Measurements from ENCODE around the gene ADM2. TPM values are rescaled to one million over a fixed set of nuclear protein-coding genes. Genes with fewer than 3 reads are reported as not detected.

Gene ADM2
- total RNA-seq, 1 experiment from 2014 or later: not detected

DNA sequence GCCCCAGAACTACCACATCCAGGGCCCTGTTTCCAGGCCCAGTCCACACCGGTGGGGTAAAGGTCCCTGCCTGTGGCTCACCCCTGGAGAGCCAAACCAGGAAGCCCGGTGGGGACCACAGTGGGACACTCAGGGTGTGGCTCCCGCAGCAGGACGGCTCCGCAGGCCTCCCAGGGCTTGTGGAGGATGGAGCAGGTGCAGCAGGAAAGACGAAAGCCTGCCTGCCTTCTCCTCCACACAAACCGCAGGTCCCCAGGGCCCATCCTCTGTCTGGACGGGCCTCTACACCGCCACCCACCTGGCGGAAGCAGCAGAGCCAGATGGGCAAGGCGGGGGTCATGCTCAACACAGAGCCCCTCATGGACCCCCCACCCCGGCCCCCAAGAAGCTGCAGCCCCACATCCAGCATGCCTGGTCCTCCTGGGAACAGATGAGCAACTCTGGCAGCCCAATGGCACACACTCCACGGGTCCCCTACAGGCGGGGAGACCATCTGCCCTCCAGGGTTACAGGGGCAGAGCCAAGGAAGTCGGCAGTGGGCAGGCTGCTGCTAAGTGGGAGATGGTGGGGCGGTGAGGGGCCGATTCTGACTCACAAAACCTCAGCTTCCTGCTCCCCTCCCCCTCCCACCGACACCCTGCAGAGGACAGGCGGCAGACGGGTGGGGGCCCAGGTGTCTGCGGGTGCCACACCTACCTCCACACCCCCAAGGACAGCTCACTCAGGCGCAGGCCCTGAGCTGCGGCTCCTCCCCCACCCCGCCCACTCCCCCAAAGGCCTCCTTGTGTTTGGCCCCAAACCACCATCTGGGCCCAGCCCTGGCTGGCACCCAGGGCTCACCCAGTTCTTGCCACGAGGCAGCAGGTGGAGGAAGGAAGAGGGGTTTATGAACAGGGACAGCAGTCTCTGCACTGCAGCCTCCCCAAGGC lies 11.7 kb upstream of the ADM2 start:
- DNase-seq: peak; percentile 47 to 58

DNA sequence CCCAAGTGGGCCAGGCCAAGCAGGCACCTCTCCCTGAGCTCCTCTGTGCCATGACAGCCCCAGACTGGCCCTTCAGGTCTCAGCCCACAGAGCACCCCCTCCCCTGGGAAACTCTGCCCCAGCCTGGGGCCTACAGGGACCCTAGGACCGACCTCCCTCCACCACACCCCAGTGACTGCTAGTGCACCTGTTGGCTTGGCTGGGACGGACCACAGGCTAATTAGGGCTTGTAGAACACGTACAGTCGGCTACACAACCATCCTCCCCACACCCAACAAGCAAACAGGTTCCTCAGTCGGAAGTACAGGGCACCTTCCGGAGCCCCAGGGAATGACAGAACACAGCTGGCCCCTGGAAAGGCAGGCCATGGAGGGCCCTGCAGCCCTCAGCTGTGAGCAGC lies 10.9 kb upstream of the ADM2 start:
- Histone ChIP-seq H3K4me3 (no peak overlapping the region), H3K4me1 (peaks cover 33% of the 10 kb centered on the region), H3K9me3 (replicated peaks) (no peaks in the 10 kb centered on the region), H3K27me3 (no peaks in the 10 kb centered on the region), H3K27ac (no peak overlapping the region), H3K36me3 (peaks cover 27% of the 10 kb centered on the region)
- peak in 1 of 2 experiments; percentile 41 for DNase-seq

More for the DNA sequence above, 11.7 kb upstream of the ADM2 start:
- Histone ChIP-seq H3K4me3 (no peak overlapping the region), H3K9me3 (replicated peaks) (no peaks in the 10 kb centered on the region), H3K36me3 (peaks cover 35% of the 10 kb centered on the region), H3K4me1 (peaks cover 31% of the 10 kb centered on the region), H3K27me3 (no peaks in the 10 kb centered on the region), H3K27ac (no peak overlapping the region)

DNA sequence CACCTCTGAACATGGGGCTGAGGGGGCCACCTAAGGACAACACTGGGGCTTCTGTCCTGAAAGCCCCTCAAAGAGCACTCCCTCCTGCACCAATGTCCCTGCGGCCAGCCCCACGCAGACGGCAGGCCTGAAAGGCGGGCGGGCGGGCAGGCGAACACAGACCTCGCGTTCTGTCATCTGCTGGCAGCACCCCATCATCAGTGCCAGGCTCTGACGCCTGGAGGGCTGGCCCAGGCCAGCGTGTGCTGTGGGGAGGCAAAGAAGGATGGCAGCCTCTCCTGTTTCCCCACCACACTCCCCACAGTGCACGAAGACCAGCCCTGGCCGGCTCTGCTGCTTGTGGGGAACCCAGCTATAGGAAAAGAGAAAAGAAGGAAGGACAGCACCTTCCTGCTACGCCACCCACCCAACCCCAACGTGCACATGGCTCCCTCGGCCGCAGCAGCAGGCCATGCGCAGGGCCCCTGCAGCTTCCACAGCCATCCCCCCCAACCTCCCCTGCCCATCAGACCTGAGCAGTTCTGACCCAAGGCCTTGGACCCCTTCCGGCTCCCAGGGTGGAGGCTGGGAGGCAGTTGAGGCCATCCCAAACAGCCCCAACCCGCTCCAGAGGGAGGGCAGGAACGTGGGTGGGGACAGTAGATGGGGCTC lies 10.0 kb upstream of the ADM2 start:
- DNase-seq: no peak
- Histone ChIP-seq H3K27ac (no peak overlapping the region), H3K4me1 (peaks cover 33% of the 10 kb centered on the region), H3K27me3 (no peaks in the 10 kb centered on the region), H3K9me3 (replicated peaks) (no peaks in the 10 kb centered on the region), H3K36me3 (peaks cover 19% of the 10 kb centered on the region), H3K4me3 (no peak overlapping the region)

DNA sequence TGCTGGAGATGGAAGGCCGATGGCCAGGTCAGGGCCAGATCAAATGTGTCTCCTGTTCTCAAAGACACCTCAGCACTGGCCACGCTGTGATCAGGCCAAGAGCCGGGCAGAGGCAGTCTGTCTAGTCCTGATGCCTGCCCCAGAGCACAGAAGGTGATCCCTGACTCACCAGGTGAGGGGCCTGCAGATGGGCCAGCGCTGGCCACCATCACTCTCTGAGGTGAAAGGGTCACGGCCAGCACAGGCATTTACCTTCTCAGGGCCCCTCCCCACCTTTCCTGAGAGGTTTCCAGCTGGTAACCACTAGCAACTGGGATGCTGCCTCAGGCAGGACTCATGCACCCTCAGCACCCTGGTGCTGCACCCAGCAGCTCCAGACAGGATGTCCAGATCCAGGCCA lies 9.4 kb upstream of the ADM2 start:
- Histone ChIP-seq H3K36me3 (peaks cover 12% of the 10 kb centered on the region), H3K27me3 (no peaks in the 10 kb centered on the region), H3K27ac (no peak overlapping the region), H3K9me3 (replicated peaks) (no peaks in the 10 kb centered on the region), H3K4me1 (peaks cover 35% of the 10 kb centered on the region), H3K4me3 (no peak overlapping the region)
- no peak for DNase-seq

DNA sequence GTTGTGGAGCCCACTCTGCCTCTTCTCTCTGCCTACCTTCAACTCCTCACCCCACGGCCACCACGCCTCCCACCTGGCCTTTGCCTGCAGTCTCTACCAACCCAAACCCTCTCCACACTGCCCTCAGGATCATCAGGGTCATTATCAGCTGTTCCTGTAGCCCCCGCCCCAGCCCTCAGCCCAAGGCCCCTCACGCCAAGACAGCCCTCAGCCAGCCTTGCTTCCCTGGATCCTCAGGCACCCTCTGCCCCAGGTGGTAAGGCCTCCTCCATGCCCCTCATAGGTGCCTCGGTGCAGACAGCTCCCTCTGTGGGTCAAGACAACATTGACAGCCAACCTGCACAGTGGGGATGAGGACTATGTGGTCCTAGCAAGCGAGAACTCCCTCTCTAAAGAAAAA lies 8.3 kb upstream of the ADM2 start:
- Histone ChIP-seq H3K36me3 (peaks cover 5% of the 10 kb centered on the region; the same call in 1 of the 2 replicates), H3K9me3 (replicated peaks) (no peaks in the 10 kb centered on the region), H3K27me3 (no peaks in the 10 kb centered on the region), H3K27ac (no peak overlapping the region), H3K4me3 (no peak overlapping the region), H3K4me1 (peaks cover 40% of the 10 kb centered on the region)
- peak in 1 of 2 experiments; percentile 59 for DNase-seq

DNA sequence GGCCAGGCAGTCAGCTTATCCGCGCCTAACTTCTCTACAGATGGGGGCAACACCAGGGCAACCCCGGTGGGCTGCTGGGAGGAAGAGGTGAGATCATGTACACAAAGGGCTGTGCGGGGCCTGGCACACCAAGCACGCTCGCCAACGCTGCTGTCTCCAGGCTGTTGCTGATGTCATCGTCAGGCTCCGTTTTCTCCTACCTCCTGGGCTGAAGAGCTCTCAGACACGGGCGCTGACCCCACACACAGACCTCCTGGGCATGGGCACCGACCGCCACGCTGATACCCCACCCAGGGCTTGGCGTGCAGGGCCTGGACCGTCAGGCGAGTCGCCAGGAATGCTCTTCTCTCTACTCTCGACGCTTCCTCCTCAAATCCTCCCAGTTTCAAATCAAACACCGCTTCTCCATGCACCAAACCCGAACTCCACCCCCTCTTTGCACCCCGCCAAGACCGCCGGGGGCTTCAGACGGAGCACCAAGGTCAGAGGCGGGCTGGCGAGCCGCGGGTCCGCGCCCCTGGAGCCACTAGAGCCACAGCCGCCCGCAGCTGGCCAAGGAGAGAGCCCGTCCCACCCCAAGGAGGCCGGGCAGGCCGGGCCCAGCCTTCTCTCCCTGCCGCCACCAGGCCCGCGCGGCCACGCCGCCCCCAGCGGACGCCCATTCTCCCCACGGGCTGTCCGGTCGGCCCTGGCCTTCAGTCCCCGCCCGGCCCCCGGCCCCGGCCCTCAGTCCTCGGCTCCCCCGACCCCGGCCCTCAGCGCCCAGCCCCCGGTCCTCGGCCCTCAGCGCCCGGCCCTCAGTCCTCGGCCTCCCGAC lies 7.3 kb upstream of the ADM2 start:
- no peak overlapping the region; the same call in 1 of the 2 replicates for H3K27ac ChIP-seq
- DNase-seq: peak; percentile 51 to 57

DNA sequence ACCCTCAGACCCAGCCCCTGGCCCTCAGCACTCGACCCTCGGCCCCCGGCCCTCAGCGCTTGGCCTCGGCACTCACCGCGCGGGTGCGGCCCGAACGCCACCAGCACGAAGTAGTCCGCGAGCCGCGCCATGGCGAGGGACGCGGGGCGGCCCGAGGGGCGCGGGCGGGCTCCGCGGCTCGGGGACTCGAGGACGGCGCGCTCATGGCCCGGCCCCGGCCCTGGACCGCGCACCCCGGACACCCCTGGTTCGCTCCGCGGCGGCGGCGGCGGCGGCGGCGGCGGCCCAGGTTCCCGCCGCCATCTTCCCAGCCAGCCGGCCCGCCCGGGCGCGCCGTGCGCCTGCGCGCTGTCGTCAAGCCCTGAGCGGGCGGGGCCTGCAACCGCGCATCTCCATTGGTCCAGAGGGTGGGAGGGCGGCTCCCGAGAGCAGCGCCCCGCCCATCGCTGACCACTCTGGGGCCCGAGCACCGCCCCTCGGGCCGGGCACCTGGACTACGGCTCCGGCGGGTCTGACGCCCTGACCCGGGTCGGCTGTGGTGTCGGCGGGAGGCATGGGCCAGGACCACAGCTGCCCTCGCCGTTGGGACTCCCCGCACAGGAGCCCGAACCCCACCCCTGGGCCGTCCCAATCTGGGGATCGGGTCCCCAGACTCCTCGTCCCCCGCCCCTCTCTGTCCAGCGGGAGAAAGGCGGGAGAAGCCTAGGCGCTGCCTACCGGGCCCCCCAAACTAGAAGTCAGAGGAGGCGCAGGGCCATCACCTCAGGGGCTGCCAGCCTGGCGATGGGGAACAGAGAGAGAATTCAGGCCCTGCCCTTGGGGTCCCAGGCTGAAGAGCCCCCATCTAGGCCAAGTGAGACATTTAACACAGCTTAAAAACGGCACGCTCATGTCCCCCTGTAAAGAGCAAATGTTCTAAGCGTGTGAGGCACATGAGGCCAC lies 6.4 kb upstream of the ADM2 start, which contains the start of gene SBF1:
Gene SBF1 (minus strand): TSS at position 326 of the 942 bp plus-strand sequence. CDS start 195 bp downstream, at position 131.
- no peaks in the 10 kb centered on the region for H3K27me3 ChIP-seq
- no peak within 1 kb of the TSS; the same call in 1 of the 2 replicates for H3K27ac ChIP-seq
- peak within 1 kb of the TSS; percentile 65 for H3K4me3 ChIP-seq
- H3K36me3 ChIP-seq: peaks cover 4% of the 10 kb centered on the region; the same call in 1 of the 2 replicates
- H3K9me3 ChIP-seq (replicated peaks): no peaks in the 10 kb centered on the region
- peaks cover 32% of the 10 kb centered on the region for H3K4me1 ChIP-seq
- peak; percentile 94 to 97 for DNase-seq

More for the DNA sequence above, 7.3 kb upstream of the ADM2 start:
- Histone ChIP-seq H3K36me3 (peaks cover 4% of the 10 kb centered on the region; the same call in 1 of the 2 replicates), H3K4me3 (peak overlapping the region; percentile 65), H3K4me1 (peaks cover 41% of the 10 kb centered on the region), H3K27me3 (no peaks in the 10 kb centered on the region), H3K9me3 (replicated peaks) (no peaks in the 10 kb centered on the region)

DNA sequence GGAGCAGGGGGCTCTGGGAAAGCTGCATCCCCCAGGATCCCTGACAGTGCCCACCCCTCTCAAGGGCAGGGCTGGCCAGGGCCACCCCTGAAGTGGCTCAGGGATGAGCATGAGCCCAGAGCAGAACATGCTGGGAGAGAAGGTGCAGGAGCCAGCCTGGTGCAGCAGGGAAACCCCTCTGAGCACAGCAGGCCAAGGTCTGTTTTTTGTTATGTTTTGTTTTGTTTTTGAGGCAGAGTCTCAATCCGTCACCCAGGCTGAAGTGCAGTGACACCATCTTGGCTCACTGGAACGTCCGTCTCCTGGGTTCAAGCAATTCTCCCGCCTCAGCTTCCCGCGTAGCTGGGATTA lies 5.7 kb upstream of the ADM2 start:
- no peak for DNase-seq
- Histone ChIP-seq H3K4me1 (peaks cover 25% of the 10 kb centered on the region), H3K27me3 (no peaks in the 10 kb centered on the region), H3K27ac (no peak overlapping the region), H3K4me3 (peak overlapping the region; percentile 65), H3K36me3 (peaks cover 4% of the 10 kb centered on the region; the same call in 1 of the 2 replicates), H3K9me3 (replicated peaks) (no peaks in the 10 kb centered on the region)

DNA sequence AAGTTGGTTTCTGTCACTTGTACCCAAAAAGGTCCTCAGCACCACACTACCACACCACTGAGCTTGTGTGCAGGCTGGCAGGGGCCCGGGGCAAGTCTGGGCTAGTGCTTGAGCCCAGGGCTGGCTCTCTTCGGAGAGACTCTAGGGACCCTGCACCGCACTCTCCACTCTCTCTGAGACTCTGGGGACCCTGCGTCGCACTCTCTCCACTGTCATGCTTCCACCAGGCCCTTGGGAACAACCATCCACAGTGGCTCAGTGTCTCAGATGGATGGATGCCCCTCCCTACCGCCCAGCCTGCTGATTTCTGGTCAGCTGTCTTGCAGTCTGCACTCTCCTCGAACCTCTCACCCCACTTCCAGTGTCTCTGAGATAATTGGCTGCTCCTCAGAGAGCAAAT lies 4.5 kb upstream of the ADM2 start:
- Histone ChIP-seq H3K4me3 (no peak overlapping the region), H3K36me3 (peaks cover 4% of the 10 kb centered on the region; the same call in 1 of the 2 replicates), H3K27me3 (no peaks in the 10 kb centered on the region), H3K4me1 (peaks cover 21% of the 10 kb centered on the region), H3K27ac (no peak overlapping the region), H3K9me3 (replicated peaks) (no peaks in the 10 kb centered on the region)
- peak in 1 of 2 experiments; percentile 57 for DNase-seq

DNA sequence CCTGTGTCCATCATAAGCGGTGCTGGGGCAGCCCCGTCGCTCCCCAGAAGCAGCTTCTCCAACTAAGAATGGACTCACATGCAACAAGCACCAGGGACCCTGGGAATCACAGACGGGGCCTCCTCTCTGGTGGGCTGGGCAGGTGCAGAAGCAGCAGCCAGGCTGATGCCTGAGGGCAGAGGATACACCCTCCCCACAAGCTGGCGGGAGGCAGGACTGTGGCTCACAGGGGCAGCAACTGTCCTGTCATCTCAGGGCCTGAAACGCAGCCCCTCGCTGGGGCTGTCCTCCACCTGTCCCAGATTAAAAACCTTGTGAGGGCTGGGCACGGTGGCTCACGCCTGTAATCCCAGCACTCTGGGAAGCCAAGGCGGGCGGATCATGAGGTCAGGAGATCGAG lies 3.4 kb upstream of the ADM2 start:
- H3K36me3 ChIP-seq: peaks cover 4% of the 10 kb centered on the region; the same call in 1 of the 2 replicates
- peak; percentile 94 to 96 for DNase-seq
- H3K9me3 ChIP-seq (replicated peaks): no peaks in the 10 kb centered on the region
- no peaks in the 10 kb centered on the region for H3K27me3 ChIP-seq
- no peak overlapping the region for H3K27ac ChIP-seq
- H3K4me3 ChIP-seq: no peak overlapping the region
- H3K4me1 ChIP-seq: peaks cover 21% of the 10 kb centered on the region

DNA sequence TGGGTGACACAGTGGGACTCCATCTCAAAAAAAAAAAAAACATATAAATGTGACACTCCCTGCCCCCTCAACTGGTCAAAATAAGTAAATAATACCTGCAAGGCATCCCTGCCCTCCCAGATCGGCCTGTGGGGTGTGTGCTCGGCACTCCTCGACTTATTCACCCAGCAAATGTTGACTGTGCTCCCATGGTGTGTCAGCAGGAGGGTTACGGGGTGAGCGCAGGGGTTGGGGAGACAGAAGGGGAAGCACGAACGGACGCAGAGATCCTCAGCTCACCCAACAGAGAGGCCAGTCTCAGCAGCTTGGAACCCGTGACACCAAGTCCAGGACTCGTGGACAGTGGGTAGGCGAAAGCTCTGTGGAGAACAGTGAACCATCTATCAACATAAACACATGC lies 1.6 kb upstream of the ADM2 start:
- Histone ChIP-seq H3K27me3 (peaks cover 3% of the 10 kb centered on the region; the same call in 1 of the 2 replicates), H3K27ac (no peak overlapping the region), H3K36me3 (no peaks in the 10 kb centered on the region), H3K4me1 (peaks cover 12% of the 10 kb centered on the region), H3K9me3 (replicated peaks) (no peaks in the 10 kb centered on the region), H3K4me3 (no peak overlapping the region)
- no peak for DNase-seq

DNA sequence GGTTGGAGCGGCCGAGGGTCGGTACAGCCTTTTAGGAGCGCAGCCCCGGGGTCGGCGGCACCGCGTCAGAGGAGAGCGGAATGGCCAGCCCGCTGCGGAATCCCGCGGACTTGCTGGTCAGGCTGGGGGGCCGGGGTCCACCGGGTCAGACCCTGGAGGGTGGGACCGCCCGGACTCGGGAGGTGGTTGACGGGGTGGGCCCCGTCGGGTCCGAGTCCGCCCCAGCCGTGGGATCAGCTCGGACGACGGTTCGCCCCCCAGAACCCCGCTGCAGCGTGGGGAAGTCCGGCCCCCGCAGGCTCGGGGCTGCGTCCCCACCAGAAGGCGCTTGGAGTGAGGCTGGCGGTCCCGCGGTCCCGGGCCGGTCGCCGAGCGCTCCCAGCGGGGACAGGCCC lies 301 bp upstream of the ADM2 start:
- no peak for DNase-seq
- H3K36me3 ChIP-seq: no peaks in the 10 kb centered on the region
- no peak overlapping the region for H3K27ac ChIP-seq
- peaks cover 10% of the 10 kb centered on the region for H3K4me1 ChIP-seq
- H3K27me3 ChIP-seq: peaks cover 6% of the 10 kb centered on the region; the same call in 1 of the 2 replicates
- no peaks in the 10 kb centered on the region for H3K9me3 ChIP-seq (replicated peaks)
- no peak overlapping the region for H3K4me3 ChIP-seq
